ENCODE data around the gene KIAA1328.

GRCh38 chr18:37275237-37275741, 446.4 kb downstream of the KIAA1328 start:
- no peak for TF ChIP-seq FOXM1 (IDR thresholded peaks at IDR 0.05; ENCODE audit: low read depth)
- no peak for TF ChIP-seq CTCF (IDR thresholded peaks at IDR 0.05)
- no peak for TF ChIP-seq TAF1 (IDR thresholded peaks at IDR 0.05; ENCODE audit: borderline replicate concordance, low read depth, low read length)

All from SK-N-SH (cell line).